Measurements from ENCODE around the gene ERC2. TPM values are rescaled to one million over a fixed set of nuclear protein-coding genes. Genes with fewer than 3 reads are reported as not detected.

Gene ERC2
- total and polyA plus RNA-seq, 2 of the 8 experiments (the other 6 are each of a cell fraction or from before 2014, with no cell fraction given), result 16.4 to 22.8 TPM

- Histone ChIP-seq H3K23me2 (ENCODE audit: low read depth, low read length) (no peaks in the 10 kb centered on the region), H3K36me3 (ENCODE audit: control insufficient read depth in 2 of 4, insufficient read depth in 4 of 4, low read length in 3 of 4) (no peaks in the 10 kb centered on the region), H3K4me1 (replicated peaks in 1 of 4; ENCODE audit: control insufficient read depth in 3 of 4, insufficient read depth in 4 of 4, low read length in 3 of 4) (peaks cover 0 to 21% (median 9%) of the 10 kb centered on the region in 4 experiments; a peak in 4 of 7 replicates), H3K27ac (ENCODE audit: low read depth, low read length) (no peak overlapping the region), H2BK15ac (ENCODE audit: low read length) (no peak overlapping the region), H4K20me1 (replicated peaks in 1 of 2; ENCODE audit: control insufficient read depth in 1 of 2, insufficient read depth in 2 of 2, low read length in 2 of 2) (no peaks in the 10 kb centered on the region), H3K4me3 (ENCODE audit: extremely low read depth in 1 of 4, insufficient read depth in 2 of 4, low read depth in 3 of 4, low read length in 4 of 4) (no peak overlapping the region), H3K18ac (ENCODE audit: extremely low read depth, low read length) (no peak overlapping the region), H3K4ac (replicated peaks; ENCODE audit: insufficient read length, low read depth, low read length) (no peak overlapping the region), H3K23ac (ENCODE audit: insufficient read length) (no peak overlapping the region), H2AK5ac (ENCODE audit: low read depth, low read length) (no peak overlapping the region; the same call in 1 of the 2 replicates), H2BK120ac (replicated peaks; ENCODE audit: low read depth, low read length) (no peak overlapping the region), H3K9ac (replicated peaks in 1 of 4; ENCODE audit: extremely low read depth in 1 of 4, low read depth in 3 of 4, low read length in 3 of 4) (no peak overlapping the region), H3K4me2 (ENCODE audit: insufficient read depth in 1 of 2, low read depth in 2 of 2, low read length in 2 of 2) (no peak overlapping the region), H3K79me2 (ENCODE audit: control insufficient read depth in 1 of 2, insufficient read depth in 2 of 2, low read length in 2 of 2) (no peaks in the 10 kb centered on the region), H3K27me3 (replicated peaks in 1 of 4; ENCODE audit: control insufficient read depth in 3 of 4, extremely low read depth in 1 of 4, insufficient read depth in 3 of 4, low read length in 3 of 4) (no peaks in the 10 kb centered on the region), H3K79me1 (ENCODE audit: low read depth, low read length) (no peaks in the 10 kb centered on the region), H2BK12ac (ENCODE audit: low read depth, low read length) (no peak overlapping the region), H4K8ac (ENCODE audit: extremely low read depth, insufficient read depth, low read length) (no peak overlapping the region), H3K14ac (ENCODE audit: insufficient read length) (no peak overlapping the region), H4K5ac (ENCODE audit: insufficient read length, low read depth, low read length) (no peak overlapping the region), H3K9me3 (ENCODE audit: insufficient read depth in 2 of 2, low read depth in 1 of 2, low read length in 1 of 2) (no peaks in the 10 kb centered on the region), H3K56ac (replicated peaks; ENCODE audit: insufficient read length, low read depth, low read length) (no peak overlapping the region), H2BK5ac (ENCODE audit: low read depth, low read length) (no peak overlapping the region), H2BK20ac (ENCODE audit: low read length) (no peak overlapping the region), H2AFZ (ENCODE audit: low read length) (no peak overlapping the region), H4K91ac (replicated peaks; ENCODE audit: insufficient read length, low read length) (peak overlapping the region; percentile 63)
- CTCF ChIA-PET (ENCODE audit: partially characterized antibody), result interaction anchor here (11.5 kb wide), 1 partner anchor 12 kb away, joined by 66 read pairs; no protein-coding TSS in a partner anchor
- DNase-seq (ENCODE audit: low read depth in 1 of 2, low spot score in 2 of 2) (no peak), FAIRE-seq (no peak)
- 93% methylated on average over 10 of the region's 10 CpGs; no CpG with 5 or more reads in 1 of the 2 experiments for WGBS, 2 experiments (ENCODE audit: extremely low coverage in 1 of 2, insufficient coverage in 1 of 2, insufficient read length in 1 of 2, insufficient replicate concordance in 2 of 2, low coverage in 1 of 2, low lambda C conversion rate in 2 of 2, missing lambda C conversion rate in 1 of 2)
- POLR2A ChIA-PET (ENCODE audit: partially characterized antibody), result interaction anchor here (1.5 kb wide), 1 partner anchor 11 kb away, joined by 3 read pairs; no protein-coding TSS in a partner anchor
- TF ChIP-seq RBBP5 (IDR thresholded peaks at IDR 0.05; ENCODE audit: borderline replicate concordance, low read depth, low read length) (no peak), SIN3A (conservative IDR thresholded peaks at IDR 0.05 in 1 of 2, IDR thresholded peaks at IDR 0.05 in 1 of 2; ENCODE audit: low read depth in 1 of 2, low read length in 2 of 2) (no peak), POLR2A (IDR thresholded peaks at IDR 0.05; ENCODE audit: control extremely low read depth in 1 of 2, low read depth in 2 of 2, low read length in 2 of 2) (no peak), CREB1 (IDR thresholded peaks at IDR 0.05) (no peak), PHF8 (conservative IDR thresholded peaks at IDR 0.05; ENCODE audit: low read depth, low read length) (no peak), KDM5A (IDR thresholded peaks at IDR 0.05; ENCODE audit: low read length) (no peak), EP300 (IDR thresholded peaks at IDR 0.05; ENCODE audit: borderline replicate concordance in 1 of 2, low read depth in 2 of 2, low read length in 2 of 2) (no peak), EZH2 (IDR thresholded peaks at IDR 0.05; ENCODE audit: low read depth, low read length, severe bottlenecking) (no peak), BACH1 (IDR thresholded peaks at IDR 0.05; ENCODE audit: low read length) (no peak), SUZ12 (IDR thresholded peaks at IDR 0.05; ENCODE audit: low read length) (no peak), JUN (IDR thresholded peaks at IDR 0.05; ENCODE audit: low read depth, low read length) (no peak), SRF (IDR thresholded peaks at IDR 0.05; ENCODE audit: low read depth, low read length) (no peak), GTF2F1 (IDR thresholded peaks at IDR 0.05; ENCODE audit: borderline replicate concordance, low read depth, low read length) (no peak)
Observed at GRCh38 chr3:55619046-55619808, 849.0 kb downstream of the ERC2 start.

All from H1 (cell line).